Transverse colon (tissue), 4 donors: Measurements from ENCODE around the gene CYP51A1. TPM values are rescaled to one million over a fixed set of nuclear protein-coding genes. Genes with fewer than 3 reads are reported as not detected.

Experiments used
- DNase-seq: peaks from one replicate; pipeline ENCODE4 v3.0.0-alpha.2; 2019
- H3K27ac ChIP-seq, 4 donors: fragments of 200-600 bp; sonication (generic); 2 replicates each; pipeline ENCODE4 v1.5.1; 2016 to 2018; ENCODE audit warnings: inconsistent platforms in 4 of 4
- H3K27me3 ChIP-seq: fragments of 200-600 bp; sonication (generic); 2 replicates; pipeline ENCODE4 v1.5.1; 2017; ENCODE audit warnings: inconsistent platforms
- H3K36me3 ChIP-seq, 4 donors: fragments of 200-600 bp; sonication (generic); 2 replicates each; pipeline ENCODE4 v1.5.1; 2017 to 2019; ENCODE audit warnings: inconsistent platforms in 4 of 4
- H3K4me1 ChIP-seq, 4 donors: fragments of 200-600 bp; sonication (generic); 2 replicates each; pipeline ENCODE4 v1.5.1; 2017 to 2020; ENCODE audit warnings: inconsistent platforms in 4 of 4
- H3K4me3 ChIP-seq, 4 donors: fragments of 200-600 bp; sonication (generic); 1 replicate in 1 of 4; 2 replicates in 3 of 4; pipeline versions ENCODE4 v1.5.1 to v1.6.1; 2017 to 2019; ENCODE audit warnings: inconsistent platforms in 4 of 4
- H3K9me3 ChIP-seq, 2 donors: fragments of 200-600 bp; sonication (generic); 2 replicates each; pipeline ENCODE4 v1.5.1; 2017 to 2019; ENCODE audit warnings: inconsistent platforms in 2 of 2
- CTCF ChIP-seq, 5 experiments: fragments of 200-600 bp in 3 of 5; fragments of 450-650 bp in 2 of 5; sonication (generic) in 3 of 5; IDR thresholded peaks; 1 replicate in 2 of 5; 2 replicates in 3 of 5; pipeline ENCODE4 v1.5.1; 2016 to 2017; ENCODE audit warnings: antibody characterized with exemption in 5 of 5, inconsistent platforms in 3 of 5, mild to moderate bottlenecking in 2 of 5, moderate library complexity in 1 of 5
- EP300 ChIP-seq: sonication (generic); formaldehyde crosslinking; IDR thresholded peaks from one replicate; pipeline ENCODE4 v1.6.1; 2017; ENCODE audit warnings: antibody characterized with exemption, low read depth
- POLR2A ChIP-seq: fragments of 450-650 bp; IDR thresholded peaks from one replicate; pipeline ENCODE4 v1.6.1; 2016; ENCODE audit warnings: antibody characterized with exemption, mild to moderate bottlenecking, moderate library complexity
- POLR2AphosphoS5 ChIP-seq, 3 donors: sonication (generic); formaldehyde crosslinking; IDR thresholded peaks; one replicate each; pipeline ENCODE4 v1.6.1; 2016; ENCODE audit warnings: antibody characterized with exemption in 3 of 3
- WGBS, 2 donors: methylation state at CpG; one replicate each; pipeline ENCODE4 v1.1.5; 2018; ENCODE audit warnings: low coverage in 1 of 2; 5-methylcytosine and 5-hydroxymethylcytosine counted together
- in situ Hi-C, 4 donors: fragments of 200-750 bp; cut with MboI; loops; one replicate each; pipeline versions ENCODE4 v1.15.0 to v1.15.1; 2017; ENCODE audit warnings: low sequenced_read_pairs in 3 of 4, low pct_ligation_motif_present in 1 of 4, low pct_unique_long_range_greater_than_20kb in 1 of 4
- intact Hi-C: fragments of 100-400 bp; cut with DNase I; formaldehyde crosslinking; loops from one replicate; pipeline ENCODE4 v1.15.1; 2023; ENCODE audit warnings: low total_unique reads
- total RNA-seq, 4 donors: library from RNA; depleted of rRNA; stranded (reverse); fragments of >200 nt; gene quantifications; one replicate each; pipeline ENCODE4 v1.1.0, GENCODE V29; 2016

Gene CYP51A1
- total RNA-seq, 4 donors from 2014 or later = 26.5 to 74.1 (median 58.2) TPM

DNA sequence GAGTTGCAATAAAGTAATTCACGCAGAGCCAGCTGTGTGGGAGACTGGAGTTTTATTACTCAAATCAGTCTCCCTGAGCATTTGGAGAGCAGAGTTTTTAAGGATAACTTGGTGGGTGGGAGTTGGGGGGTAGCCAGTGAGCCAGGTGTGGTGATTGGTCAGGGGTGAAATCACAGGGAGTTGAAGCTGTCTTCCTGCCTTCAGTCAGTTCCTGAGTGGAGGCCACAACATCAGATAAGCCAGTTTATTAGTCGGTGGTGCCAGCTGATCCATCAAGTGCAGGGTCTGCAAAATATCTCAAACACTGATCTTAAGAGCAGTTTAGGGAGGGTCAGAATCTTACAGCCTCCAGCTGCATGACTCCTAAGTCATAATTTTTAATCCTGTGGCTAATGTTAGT lies 3.3 kb upstream of the CYP51A1 start:
- Histone ChIP-seq H3K4me1 (peaks cover 6 to 15% (median 8%) of the 10 kb centered on the region in 4 donors), H3K9me3 (no peaks in the 10 kb centered on the region), H3K27ac (no peak overlapping the region), H3K27me3 (no peaks in the 10 kb centered on the region), H3K36me3 (no peaks in the 10 kb centered on the region), H3K4me3 (no peak overlapping the region)
- TF ChIP-seq POLR2AphosphoS5 (IDR thresholded peaks at IDR 0.05) (no peak), CTCF (IDR thresholded peaks at IDR 0.05) (no peak), EP300 (no peak), POLR2A (no peak)
- in situ Hi-C loops = no loop called here
- WGBS, 2 donors = 36 to 45% methylated on average over 1 to 2 of the region's 2 CpGs
- intact Hi-C loops = no loop called here
- DNase-seq = no peak

- no peaks in the 10 kb centered on the region for H3K27me3 ChIP-seq
- H3K4me1 ChIP-seq = peaks cover 11 to 28% (median 14%) of the 10 kb centered on the region in 4 donors
- peak overlapping the region; percentile 92 to 97 (median 94) for H3K27ac ChIP-seq
- intact Hi-C loops = no loop called here
- no peaks in the 10 kb centered on the region for H3K9me3 ChIP-seq
- TF ChIP-seq EP300 (no peak), POLR2AphosphoS5 (IDR thresholded peaks at IDR 0.05) (no peak), POLR2A (no peak), CTCF (IDR thresholded peaks at IDR 0.05) (no peak)
- peak; percentile 20 for DNase-seq
- in situ Hi-C loops = no loop called here
- WGBS, 2 donors = 33 to 65% methylated on average over 7 to 21 of the region's 21 CpGs
- peak overlapping the region; percentile 57 to 98 (median 84) for H3K4me3 ChIP-seq
- H3K36me3 ChIP-seq = no peaks in the 10 kb centered on the region
These were observed 994 bp upstream of the CYP51A1 start for GRCh38 chr7:92135052-92135889.

DNA sequence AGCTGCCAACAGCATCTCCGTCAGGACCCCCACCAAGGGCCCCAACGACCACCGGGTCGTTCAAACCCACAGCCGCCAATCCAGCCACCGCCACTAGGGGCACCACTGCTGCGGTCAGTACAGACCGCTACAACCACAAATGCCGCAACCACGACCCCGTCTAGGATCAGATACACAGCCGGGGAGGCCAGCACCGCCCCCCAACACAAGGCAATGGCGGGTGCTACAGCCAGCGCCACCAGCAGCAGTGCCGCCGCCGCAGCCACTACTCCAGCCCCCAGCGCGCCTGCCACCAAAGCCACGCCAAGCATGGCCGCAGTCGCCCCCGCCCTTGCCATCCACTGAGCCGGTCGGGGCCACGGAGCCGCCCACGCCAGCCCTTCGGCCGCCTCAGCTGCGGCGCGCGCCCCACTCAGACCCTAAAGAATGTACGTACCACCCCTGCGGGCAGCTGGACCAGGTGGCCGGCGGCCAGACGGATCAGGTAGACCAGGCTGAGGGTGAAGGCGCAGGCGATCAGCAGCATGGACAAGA lies 473 bp downstream of the CYP51A1 start:
- Histone ChIP-seq H3K27ac (peak overlapping the region; percentile 92 to 97 (median 94)), H3K27me3 (no peaks in the 10 kb centered on the region), H3K4me1 (peaks cover 11 to 28% (median 14%) of the 10 kb centered on the region in 4 donors), H3K4me3 (peak overlapping the region; percentile 57 to 98 (median 84)), H3K9me3 (no peaks in the 10 kb centered on the region), H3K36me3 (peaks cover 0 to 5% (median 0%) of the 10 kb centered on the region in 4 donors)
- 0% methylated on average over 27 of the region's 42 CpGs; no CpG with 5 or more reads in 1 of the 2 donors for WGBS, 2 donors
- peak; percentile 78 for DNase-seq
- in situ Hi-C loops (no loop called here), intact Hi-C loops (no loop called here)
- no peak for TF ChIP-seq EP300
- no peak for TF ChIP-seq POLR2A
- TF ChIP-seq POLR2AphosphoS5 (IDR thresholded peaks at IDR 0.05) = no peak
- TF ChIP-seq CTCF (IDR thresholded peaks at IDR 0.05) = peak; percentile 81 to 95 (median 89)

DNA sequence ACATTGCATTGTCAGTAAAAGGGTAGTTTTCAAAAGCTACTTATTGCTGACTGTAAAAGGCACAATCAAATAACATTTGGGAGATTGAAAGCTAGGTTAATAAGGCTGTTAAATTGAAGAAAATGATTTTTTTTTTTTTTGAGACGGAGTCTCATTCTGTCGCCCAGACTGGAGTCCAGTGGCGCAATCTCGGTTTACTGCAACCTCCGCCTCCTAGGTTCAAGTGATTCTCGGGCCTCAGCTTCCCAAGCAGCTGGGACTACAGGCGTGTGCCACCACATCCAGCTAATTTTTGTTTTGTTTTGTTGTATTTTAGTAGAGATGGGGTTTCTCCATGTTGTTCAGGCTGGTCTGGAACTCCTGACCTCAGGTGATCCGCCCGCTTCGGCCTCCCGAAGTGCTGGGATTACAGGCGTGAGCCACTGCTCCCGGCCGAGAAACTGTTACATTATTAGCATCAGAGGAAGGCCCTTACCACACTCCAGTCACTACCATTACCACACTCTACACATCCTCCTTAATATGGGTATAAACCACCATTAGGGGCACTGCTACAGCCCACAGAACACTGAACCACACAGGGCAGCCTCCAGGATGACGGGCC lies 1.0 kb downstream of the CYP51A1 start:
- H3K4me3 ChIP-seq = peak overlapping the region; percentile 57 to 98 (median 84)
- intact Hi-C loops (no loop called here), in situ Hi-C loops (no loop called here)
- H3K36me3 ChIP-seq = peaks cover 0 to 5% (median 0%) of the 10 kb centered on the region in 4 donors
- peak overlapping the region; percentile 92 to 97 (median 94) for H3K27ac ChIP-seq
- H3K9me3 ChIP-seq = no peaks in the 10 kb centered on the region
- WGBS, 2 donors = 22 to 34% methylated on average over 4 to 15 of the region's 15 CpGs
- no peak for DNase-seq
- no peaks in the 10 kb centered on the region for H3K27me3 ChIP-seq
- TF ChIP-seq POLR2AphosphoS5 (IDR thresholded peaks at IDR 0.05) = no peak
- no peak for TF ChIP-seq EP300
- TF ChIP-seq POLR2A = no peak
- no peak for TF ChIP-seq CTCF (IDR thresholded peaks at IDR 0.05)
- peaks cover 11 to 28% (median 14%) of the 10 kb centered on the region in 4 donors for H3K4me1 ChIP-seq
